Smooth muscle cell (in vitro differentiated cells): Measurements from ENCODE around the gene RPS5. TPM values are rescaled to one million over a fixed set of nuclear protein-coding genes. Genes with fewer than 3 reads are reported as not detected.
"Not testable (repeated sequence)": the region's sequence is repeated elsewhere in the genome, so short reads cannot be mapped to it uniquely, and the experiment has no call there.

Experiments used
- DNase-seq: peaks from one replicate; lab custom pipeline; 2025; ENCODE audit not compliant: unreplicated experiment; lab: John Stamatoyannopoulos, UW
- H2AFZ ChIP-seq: fragments of 200-600 bp; sonication (generic); 2 replicates; pipeline ENCODE4 v1.6.0; 2016; ENCODE audit warnings: antibody characterized with exemption, low read depth, mild to moderate bottlenecking
- H3F3A ChIP-seq: fragments of 200-600 bp; sonication (generic); 2 replicates; pipeline ENCODE4 v1.6.0; 2017; ENCODE audit warnings: antibody characterized with exemption, low read depth
- H3K27ac ChIP-seq: fragments of 200-600 bp; sonication (generic); 2 replicates; pipeline ENCODE4 v1.5.1; 2016; ENCODE audit warnings: low read depth, mild to moderate bottlenecking
- H3K27me3 ChIP-seq: fragments of 200-600 bp; sonication (generic); 2 replicates; pipeline ENCODE4 v1.6.1; 2016; ENCODE audit warnings: low read depth, mild to moderate bottlenecking
- H3K36me3 ChIP-seq: fragments of 200-600 bp; sonication (generic); 2 replicates; pipeline ENCODE4 v1.5.1; 2016; ENCODE audit warnings: low read depth
- H3K4me1 ChIP-seq: fragments of 200-600 bp; sonication (generic); 2 replicates; pipeline ENCODE4 v1.5.1; 2016; ENCODE audit warnings: low read depth
- H3K4me2 ChIP-seq: fragments of 200-600 bp; sonication (generic); 2 replicates; pipeline ENCODE4 v1.6.0; 2016; ENCODE audit warnings: mild to moderate bottlenecking
- H3K4me3 ChIP-seq: fragments of 200-600 bp; sonication (generic); 2 replicates; pipeline ENCODE4 v1.5.1; 2016; ENCODE audit warnings: mild to moderate bottlenecking
- H3K79me2 ChIP-seq: fragments of 200-600 bp; sonication (generic); 2 replicates; pipeline ENCODE4 v1.6.0; 2016; ENCODE audit warnings: low read depth, mild to moderate bottlenecking
- H3K9ac ChIP-seq: fragments of 200-600 bp; sonication (generic); 2 replicates; pipeline ENCODE4 v1.6.0; 2016; ENCODE audit warnings: low read depth
- H3K9me3 ChIP-seq: fragments of 200-600 bp; sonication (generic); replicated peaks from 2 replicates; pipeline ENCODE4 v1.5.1; 2016; ENCODE audit warnings: low read depth
- H4K20me1 ChIP-seq: fragments of 200-600 bp; sonication (generic); 2 replicates; pipeline ENCODE4 v1.6.0; 2016; ENCODE audit warnings: low read depth
- WGBS: methylation state at CpG from one replicate; pipeline ENCODE4 v1.1.7; 2016; ENCODE audit warnings: low lambda C conversion rate; 5-methylcytosine and 5-hydroxymethylcytosine counted together
- microRNA-seq: library from miRNA; unstranded; fragments of <30 nt; microRNA quantifications from one replicate; pipeline ENCODE4, GENCODE V29; 2016; ENCODE audit warnings: borderline number of aligned reads
- polyA plus RNA-seq: library from polyadenylated mRNA; unstranded; fragments of >200 nt; fragmentation: Nextera tagmentation; extraction: Ambion mirVana; gene quantifications from 2 replicates; pipeline ENCODE4 v1.2.1, GENCODE V29; 2016
- small RNA-seq: library from RNA; depleted of rRNA; stranded (forward); fragments of <200 nt; gene quantifications from one replicate; pipeline ENCODE3, GENCODE V24; 2014
- total RNA-seq: library from RNA; depleted of rRNA; stranded (reverse); fragments of >200 nt; gene quantifications from 2 replicates; pipeline ENCODE4 v1.2.3, GENCODE V29; 2014
- TF ChIP-seq, protein P1 (sequence below): fragments of 200-600 bp; sonication (generic); IDR thresholded peaks from 2 replicates; pipeline ENCODE4 v1.5.1; 2017; ENCODE audit warnings: borderline replicate concordance, mild to moderate bottlenecking, antibody characterized with exemption; ENCODE audit not compliant: insufficient read depth, poor library complexity, severe bottlenecking

The RPS5 gene
- total and polyA plus RNA-seq, 2 experiments from 2014 or later: 684 to 1,773 TPM

DNA sequence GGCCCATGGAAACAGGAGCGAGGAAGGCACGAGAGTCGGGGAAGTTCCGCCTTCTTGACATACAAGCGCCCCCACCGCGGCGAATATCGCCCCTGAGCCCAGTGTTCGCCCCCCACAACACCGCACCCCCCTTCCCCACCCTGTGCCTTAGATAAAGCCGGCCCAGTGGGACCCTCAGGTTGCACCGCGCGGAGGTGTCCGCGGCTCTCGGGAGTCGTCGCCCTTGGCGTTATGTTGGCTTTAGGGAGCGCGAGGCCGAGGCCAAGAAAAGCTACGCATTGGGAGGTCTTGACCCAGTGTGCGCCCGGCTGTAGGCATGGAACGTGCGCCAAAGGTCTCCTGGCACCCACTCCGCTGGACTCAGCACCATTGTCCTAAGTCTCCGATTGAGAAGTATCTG, 53.5 kb downstream of the RPS5 start:
- H3K79me2 ChIP-seq: no peaks in the 10 kb centered on the region
- H3K4me1 ChIP-seq: no peaks in the 10 kb centered on the region
- no peak overlapping the region for H2AFZ ChIP-seq
- H3K27me3 ChIP-seq: no peaks in the 10 kb centered on the region
- H3K36me3 ChIP-seq: no peaks in the 10 kb centered on the region
- H3F3A ChIP-seq: no peaks in the 10 kb centered on the region
- H3K9ac ChIP-seq: no peak overlapping the region
- H3K27ac ChIP-seq: no peak overlapping the region
- peak overlapping the region; percentile 47 for H3K4me3 ChIP-seq
- no peaks in the 10 kb centered on the region for H4K20me1 ChIP-seq
- TF ChIP-seq, protein P1, sequence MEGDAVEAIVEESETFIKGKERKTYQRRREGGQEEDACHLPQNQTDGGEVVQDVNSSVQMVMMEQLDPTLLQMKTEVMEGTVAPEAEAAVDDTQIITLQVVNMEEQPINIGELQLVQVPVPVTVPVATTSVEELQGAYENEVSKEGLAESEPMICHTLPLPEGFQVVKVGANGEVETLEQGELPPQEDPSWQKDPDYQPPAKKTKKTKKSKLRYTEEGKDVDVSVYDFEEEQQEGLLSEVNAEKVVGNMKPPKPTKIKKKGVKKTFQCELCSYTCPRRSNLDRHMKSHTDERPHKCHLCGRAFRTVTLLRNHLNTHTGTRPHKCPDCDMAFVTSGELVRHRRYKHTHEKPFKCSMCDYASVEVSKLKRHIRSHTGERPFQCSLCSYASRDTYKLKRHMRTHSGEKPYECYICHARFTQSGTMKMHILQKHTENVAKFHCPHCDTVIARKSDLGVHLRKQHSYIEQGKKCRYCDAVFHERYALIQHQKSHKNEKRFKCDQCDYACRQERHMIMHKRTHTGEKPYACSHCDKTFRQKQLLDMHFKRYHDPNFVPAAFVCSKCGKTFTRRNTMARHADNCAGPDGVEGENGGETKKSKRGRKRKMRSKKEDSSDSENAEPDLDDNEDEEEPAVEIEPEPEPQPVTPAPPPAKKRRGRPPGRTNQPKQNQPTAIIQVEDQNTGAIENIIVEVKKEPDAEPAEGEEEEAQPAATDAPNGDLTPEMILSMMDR: no peak
- no peaks in the 10 kb centered on the region for H3K9me3 ChIP-seq
- no peak for DNase-seq
- 85% methylated on average over 21 of the region's 31 CpGs for WGBS
- peak overlapping the region; percentile 81 for H3K4me2 ChIP-seq

DNA sequence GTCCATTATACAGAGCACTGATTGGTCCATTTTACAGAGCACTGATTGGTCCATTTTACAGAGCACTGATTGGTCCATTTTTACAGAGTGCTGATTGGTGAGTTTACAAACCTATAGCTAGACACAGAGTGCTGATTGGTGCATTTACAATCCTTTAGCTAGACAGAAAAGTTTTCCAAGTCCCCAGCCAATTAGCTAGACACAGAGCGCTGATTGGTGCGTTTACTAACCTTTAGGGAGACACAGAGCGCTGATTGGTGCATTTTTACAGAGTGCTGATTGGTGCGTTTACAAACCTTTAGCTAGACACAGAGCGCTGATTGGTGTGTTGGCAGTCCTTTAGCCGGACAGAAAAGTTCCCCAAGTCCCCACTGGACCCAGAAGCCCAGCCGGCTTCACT, 55.9 kb downstream of the RPS5 start:
- H3K4me3 ChIP-seq, H3K27me3 ChIP-seq, H3K4me2 ChIP-seq, H3K27ac ChIP-seq, H3K36me3 ChIP-seq, H3F3A ChIP-seq, H2AFZ ChIP-seq, H4K20me1 ChIP-seq, H3K9ac ChIP-seq, DNase-seq, H3K79me2 ChIP-seq, H3K4me1 ChIP-seq, H3K9me3 ChIP-seq: not testable (repeated sequence)
- 90% methylated on average over 7 of the region's 7 CpGs for WGBS

Small RNA genes lying within 50 kb of the gene (microRNA-seq; reads per million reads assigned to microRNA genes)
- gene MIR4754: not detected

Small RNA genes lying within 50 kb of the gene (small RNA-seq; reads per million reads assigned to genes)
- not detected for gene MIR4754
- 0.32 reads per million, percentile 7 among the genes with 10 or more reads in this experiment for gene RNA5SP473

Other genes starting within 250 kb of the RPS5 start
- gene ZNF329, start 236.5 kb upstream of the RPS5 start, total RNA-seq: 14.3 and 22.3 TPM in 2 replicates
- gene ZNF329, start 236.5 kb upstream of the RPS5 start, polyA plus RNA-seq: 2.3 and 4.4 TPM in 2 replicates
- 23.8 and 29.2 TPM in 2 replicates for gene ZNF274, start 204.2 kb upstream of the RPS5 start, total RNA-seq
- gene ZNF274, start 204.2 kb upstream of the RPS5 start, polyA plus RNA-seq: 27.2 and 29.5 TPM in 2 replicates
- 25.6 and 144 TPM in 2 replicates for gene ZNF544, start 158.4 kb upstream of the RPS5 start, total RNA-seq
- 12.9 and 21.4 TPM in 2 replicates for gene ZNF544, start 158.4 kb upstream of the RPS5 start, polyA plus RNA-seq
- 6.6 and 7.8 TPM in 2 replicates for gene ZNF8, start 108.3 kb upstream of the RPS5 start, total RNA-seq
- 1.1 and 1.8 TPM in 2 replicates for gene ZNF8, start 108.3 kb upstream of the RPS5 start, polyA plus RNA-seq
- gene ERVK3-1, start 81.9 kb upstream of the RPS5 start, total RNA-seq: 46.4 and 93.9 TPM in 2 replicates
- 46.5 and 57.7 TPM in 2 replicates for gene ERVK3-1, start 81.9 kb upstream of the RPS5 start, polyA plus RNA-seq
- gene ZSCAN22, start 60.3 kb upstream of the RPS5 start, total RNA-seq: 1.7 and 2.2 TPM in 2 replicates
- gene ZSCAN22, start 60.3 kb upstream of the RPS5 start, polyA plus RNA-seq: 2.4 and 2.5 TPM in 2 replicates
- 77.8 and 92.3 TPM in 2 replicates for gene A1BG, start 33.8 kb upstream of the RPS5 start, total RNA-seq
- gene A1BG, start 33.8 kb upstream of the RPS5 start, polyA plus RNA-seq: 114 and 133 TPM in 2 replicates
- 0.58 and 1.3 TPM in 2 replicates for gene ZNF497, start 24.5 kb upstream of the RPS5 start, total RNA-seq
- 4.6 and 6.1 TPM in 2 replicates for gene ZNF497, start 24.5 kb upstream of the RPS5 start, polyA plus RNA-seq
- gene ZNF837, start 6.2 kb upstream of the RPS5 start, total RNA-seq: 4.4 and 5.9 TPM in 2 replicates
- 7.8 and 8.4 TPM in 2 replicates for gene ZNF837, start 6.2 kb upstream of the RPS5 start, polyA plus RNA-seq
- not detected in 2 replicates for gene RNF225, start 8.4 kb downstream of the RPS5 start, total RNA-seq
- 0.96 and 2.2 TPM in 2 replicates for gene RNF225, start 8.4 kb downstream of the RPS5 start, polyA plus RNA-seq
- gene ZNF584, start 21.4 kb downstream of the RPS5 start, total RNA-seq: 5.0 and 16.9 TPM in 2 replicates
- gene ZNF584, start 21.4 kb downstream of the RPS5 start, polyA plus RNA-seq: 9.1 and 12.7 TPM in 2 replicates
- 0.63 and 2.3 TPM in 2 replicates for gene ZNF132, start 52.9 kb downstream of the RPS5 start, total RNA-seq
- 0.40 and 0.69 TPM in 2 replicates for gene ZNF132, start 52.9 kb downstream of the RPS5 start, polyA plus RNA-seq
- gene ZNF324B, start 64.4 kb downstream of the RPS5 start, total RNA-seq: 3.1 and 3.3 TPM in 2 replicates
- gene ZNF324B, start 64.4 kb downstream of the RPS5 start, polyA plus RNA-seq: 1.5 and 2.6 TPM in 2 replicates
- gene ZNF324, start 79.8 kb downstream of the RPS5 start, total RNA-seq: 4.4 and 8.8 TPM in 2 replicates
- 9.0 and 10.2 TPM in 2 replicates for gene ZNF324, start 79.8 kb downstream of the RPS5 start, polyA plus RNA-seq
- 6.6 and 9.5 TPM in 2 replicates for gene ZNF446, start 89.1 kb downstream of the RPS5 start, total RNA-seq
- gene ZNF446, start 89.1 kb downstream of the RPS5 start, polyA plus RNA-seq: 9.0 and 10.5 TPM in 2 replicates
- gene SLC27A5, start 124.7 kb downstream of the RPS5 start, total RNA-seq: 0.54 and 6.6 TPM in 2 replicates
- 7.4 and 7.5 TPM in 2 replicates for gene SLC27A5, start 124.7 kb downstream of the RPS5 start, polyA plus RNA-seq
- gene ZBTB45, start 132.5 kb downstream of the RPS5 start, total RNA-seq: 5.1 and 8.7 TPM in 2 replicates
- 23.7 and 25.1 TPM in 2 replicates for gene ZBTB45, start 132.5 kb downstream of the RPS5 start, polyA plus RNA-seq
- 144 and 148 TPM in 2 replicates for gene TRIM28, start 156.8 kb downstream of the RPS5 start, total RNA-seq
- 178 and 193 TPM in 2 replicates for gene TRIM28, start 156.8 kb downstream of the RPS5 start, polyA plus RNA-seq
- 132 and 153 TPM in 2 replicates for gene CHMP2A, start 167.8 kb downstream of the RPS5 start, total RNA-seq
- gene CHMP2A, start 167.8 kb downstream of the RPS5 start, polyA plus RNA-seq: 213 and 228 TPM in 2 replicates
- gene UBE2M, start 171.3 kb downstream of the RPS5 start, total RNA-seq: 30.7 and 45.9 TPM in 2 replicates
- gene UBE2M, start 171.3 kb downstream of the RPS5 start, polyA plus RNA-seq: 118 and 126 TPM in 2 replicates
- gene MZF1, start 186.1 kb downstream of the RPS5 start, total RNA-seq: 12.2 and 18.7 TPM in 2 replicates
- gene MZF1, start 186.1 kb downstream of the RPS5 start, polyA plus RNA-seq: 10.2 and 18.5 TPM in 2 replicates